Heart left ventricle (tissue), 13 donors: ENCODE measurements around the gene TMEM181.

Experiments used
- CTCF ChIP-seq, 12 donors: fragments of 200-600 bp; sonication (generic) in 4 of 12; IDR thresholded peaks; one replicate each; pipeline versions ENCODE4 v1.5.0 to v1.8.0; 2018 to 2022; ENCODE audit warnings: antibody characterized with exemption in 12 of 12, mild to moderate bottlenecking in 5 of 12
- POLR2A ChIP-seq, 2 donors: fragments of 450-650 bp; IDR thresholded peaks; one replicate each; pipeline ENCODE4 v1.6.1; 2017; ENCODE audit warnings: antibody characterized with exemption in 2 of 2, mild to moderate bottlenecking in 2 of 2, moderate library complexity in 2 of 2
- donor health status: ischemic (EF 13 %, LVEDD 7.1; RV severe dilation, severe dysfunction).
- donor health status: DM: no; HTN: yes; CAD: no.
- donor health status: DM: no; HTN: no; CAD: no.
- donor health status: ischemic (EF 25% LVEDD 6.9; RV normal size, moderate dysfunction).
- donor health status: ischemic (EF 25% LVEDD 5.7; RV mildly dilated, moderate dysfunction).
- donor health status: ischemic (EF 35%, LVEDD 5.7; RV mildly dilated, moderate dysfunction).
- donor health status: nonischemic (EF 11% LVEDD 7.7; RV severe dilation, severe dysfunction).
- donor health status: DM: yes; HTN: yes; CAD: no.
- donor health status: PGD.
- donor health status: ischemic (EF 29% LVEDD 5.4; RV normal size, mild dysfunction).
- donor health status: nonischemic (EF 23%, LVEDD 6.1; RV moderate dilation, normal function).

- TF ChIP-seq CTCF (IDR thresholded peaks at IDR 0.05), result no peak
- TF ChIP-seq POLR2A (IDR thresholded peaks at IDR 0.05), result no peak
Measured at GRCh38 chr6:158524311-158524710, 35.6 kb upstream of the TMEM181 start.
